HG03135 (cell line): ENCODE measurements around the gene NFKBIE.

ENCODE experiments used
- ATAC-seq: cut with Tn5 transposase; IDR thresholded peaks from one replicate; pipeline ENCODE4 v1.9.1; 2021; ENCODE audit warnings: mild to moderate bottlenecking, moderate library complexity; ENCODE audit not compliant: unreplicated experiment

NFKBIE gene

DNA sequence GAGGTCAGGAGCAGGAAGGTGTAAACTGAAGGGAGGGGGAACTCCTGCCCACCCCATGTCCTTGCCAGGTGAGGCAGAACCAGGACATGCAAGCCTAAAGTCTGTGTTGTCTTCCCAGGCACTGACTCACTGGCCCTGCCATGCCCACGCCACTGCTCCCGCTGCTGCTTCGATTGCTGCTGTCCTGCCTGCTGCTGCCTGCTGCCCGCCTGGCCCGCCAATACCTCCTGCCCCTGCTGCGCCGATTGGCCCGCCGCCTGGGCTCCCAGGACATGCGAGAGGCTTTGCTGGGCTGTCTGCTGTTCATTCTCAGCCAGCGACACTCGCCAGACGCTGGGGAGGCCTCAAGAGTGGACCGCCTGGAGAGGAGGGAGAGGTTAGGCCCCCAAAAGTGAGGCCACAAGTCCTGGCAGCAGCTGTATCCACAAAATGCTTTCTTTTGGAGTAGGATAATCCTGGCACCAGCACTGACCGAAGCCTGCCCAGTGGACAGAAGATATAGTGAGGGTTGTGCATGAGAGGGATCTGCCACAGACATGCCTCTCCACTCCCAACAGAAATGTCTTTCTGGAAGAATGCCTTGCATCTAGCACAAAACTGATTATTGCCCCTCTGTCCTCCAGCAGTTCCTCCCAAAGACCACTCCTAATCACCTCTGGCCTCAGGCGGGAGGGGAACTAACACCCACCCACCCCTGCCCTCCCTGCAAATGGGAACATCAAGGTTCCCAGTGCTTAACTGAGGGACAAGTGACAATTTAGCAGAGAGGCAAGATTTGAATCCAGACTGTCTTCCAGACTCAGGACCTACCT lies 47.8 kb downstream of the NFKBIE start:
- no peak for ATAC-seq

GRCh38 chr6:44216677-44217331 lies 48.5 kb downstream of the NFKBIE start, which contains the start of gene MYMX:
TSS of gene MYMX (plus strand) at chr6:44216926. CDS start at chr6:44217472, 546 bp downstream.
- ATAC-seq: no peak

DNA sequence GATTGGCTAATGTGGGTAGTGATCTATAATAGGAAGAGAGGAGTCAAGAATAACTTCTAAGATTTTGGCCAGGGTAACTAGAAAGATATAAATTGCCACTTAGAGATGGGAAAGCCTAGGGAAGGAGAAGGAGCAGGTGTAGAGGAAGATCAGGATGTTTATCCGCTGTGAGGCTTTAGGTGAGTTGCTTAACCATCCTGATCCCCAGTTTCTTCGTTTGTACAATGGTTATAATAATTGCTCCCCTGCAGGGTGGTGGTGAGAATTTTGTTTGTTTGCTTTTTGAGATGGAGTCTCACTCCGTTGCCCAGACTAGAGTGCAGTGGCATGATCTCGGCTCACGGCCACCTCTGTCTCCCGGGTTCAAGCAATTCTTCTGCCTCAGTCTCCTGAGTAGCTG lies 51.0 kb downstream of the NFKBIE start:
- no peak for ATAC-seq

GRCh38 chr6:44211284-44211683 lies 54.1 kb downstream of the NFKBIE start:
- ATAC-seq: no peak
